ENCODE measurements around the gene TAF1.
"Not testable (repeated sequence)": the region's sequence is repeated elsewhere in the genome, so short reads cannot be mapped to it uniquely, and the experiment has no call there.

Gene TAF1

GRCh38 chrX:71365875-71366673, at the start of gene TAF1:
Gene TAF1 (plus strand): TSS chrX:71366357. CDS start chrX:71366375, 18 bp downstream.
- DNase-seq: peak; percentile 62 to 77

DNA sequence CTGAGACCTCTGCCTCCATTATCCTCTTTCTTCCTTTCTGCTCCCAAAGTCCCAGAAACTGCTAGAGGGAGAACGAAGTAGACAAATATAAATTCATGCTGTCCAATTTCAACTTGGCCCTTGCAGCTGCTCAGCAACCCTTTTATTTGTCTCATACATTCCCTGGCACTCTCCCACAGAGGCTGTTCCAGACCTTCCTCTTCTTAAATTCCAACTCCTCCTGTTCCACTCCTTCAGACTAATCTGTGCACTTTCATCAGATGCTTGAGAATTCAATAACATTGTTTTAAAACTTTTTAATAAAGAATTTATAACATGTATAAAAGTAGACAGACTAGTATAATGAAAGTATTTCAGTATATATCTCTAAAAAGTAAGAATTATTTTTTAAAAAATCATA, 49.2 kb upstream of the TAF1 start:
- not testable (repeated sequence) for DNase-seq

GRCh38 chrX:71320126-71320525, 46.0 kb upstream of the TAF1 start:
- no peak for DNase-seq

DNA sequence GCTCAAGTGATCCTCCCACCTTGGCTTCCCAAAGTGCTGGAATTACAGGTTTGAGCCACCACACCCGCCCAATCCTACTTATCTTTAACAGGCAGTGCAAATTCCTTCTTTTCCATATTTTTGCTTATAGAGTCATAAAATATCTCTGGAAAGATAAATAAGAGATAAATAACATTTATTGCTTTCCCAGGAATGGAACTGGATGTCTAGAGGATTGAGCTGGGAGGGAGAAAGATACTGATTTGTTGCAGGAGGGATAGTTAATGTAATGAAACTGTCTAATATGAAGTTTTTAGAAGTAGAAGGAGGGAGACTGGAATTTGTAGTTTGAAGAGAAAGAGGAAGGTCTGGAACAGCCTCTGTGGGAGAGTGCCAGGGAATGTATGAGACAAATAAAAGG, 44.4 kb upstream of the TAF1 start:
- no peak for DNase-seq

DNA sequence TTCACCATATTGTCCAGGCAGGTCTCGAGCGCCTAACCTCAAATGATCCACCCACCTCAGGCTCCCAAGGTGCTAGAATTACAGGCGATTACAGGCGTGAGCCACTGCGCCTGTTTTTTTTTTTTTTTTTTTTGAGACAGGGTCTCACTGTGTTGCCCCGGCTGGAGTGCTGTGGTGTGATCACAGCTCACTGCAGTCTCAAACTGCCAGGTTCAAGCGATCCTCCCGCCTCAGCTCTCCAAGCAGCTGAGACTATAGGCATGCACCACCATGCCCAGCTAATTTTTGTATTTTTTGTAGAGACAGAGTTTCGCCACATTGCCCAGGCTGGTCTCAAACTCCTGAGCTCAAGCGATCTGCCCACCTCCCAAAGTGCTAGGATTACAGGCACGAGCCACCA, 41.7 kb upstream of the TAF1 start:
- not testable (repeated sequence) for DNase-seq

- no peak for DNase-seq
Measured at GRCh38 chrX:71326394-71326793, 39.8 kb upstream of the TAF1 start.

DNA sequence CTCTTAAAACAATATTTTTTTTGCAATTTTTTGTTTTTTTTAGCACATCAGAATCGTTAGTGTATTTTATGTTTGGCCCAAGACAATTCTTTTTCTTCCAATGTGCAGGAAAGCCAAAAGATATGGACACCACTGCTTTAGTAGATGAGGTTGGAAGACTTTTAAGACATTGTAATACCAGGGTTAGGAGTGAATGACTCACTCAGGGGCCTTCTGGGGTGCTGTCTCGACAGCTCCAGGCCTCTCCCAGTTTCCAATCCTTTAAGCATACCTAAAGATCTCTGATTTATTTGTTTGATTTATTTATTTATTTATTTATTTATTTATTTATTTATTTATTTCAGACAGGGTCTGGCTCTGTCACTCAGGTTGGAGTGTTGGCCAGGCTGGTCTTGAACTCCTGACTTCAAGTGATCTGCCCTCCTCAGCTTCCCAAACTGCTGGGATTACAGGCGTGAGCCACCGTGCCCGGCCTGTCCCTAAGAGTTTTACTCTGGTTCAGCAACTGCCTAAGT, 16.9 kb upstream of the TAF1 start:
- DNase-seq: not testable (repeated sequence)

DNA sequence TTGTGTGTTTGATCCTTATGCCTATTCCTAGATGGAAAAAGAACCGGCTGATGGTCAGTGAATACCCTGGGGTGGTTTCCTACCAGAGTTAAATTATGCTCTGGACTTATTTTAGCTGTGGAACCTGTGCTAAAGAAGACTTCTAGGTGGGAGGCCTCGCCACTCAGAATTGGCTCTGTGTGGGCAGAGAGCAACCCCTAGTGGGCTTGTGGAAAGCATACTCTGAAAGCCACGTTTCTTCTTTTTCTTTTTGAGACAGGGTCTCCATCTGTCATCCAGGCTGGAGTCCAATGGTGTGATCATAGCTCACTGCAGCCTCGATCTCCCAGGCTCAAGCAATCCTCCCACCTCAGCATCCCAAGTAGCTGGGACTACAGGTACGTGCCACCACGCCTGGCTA, 16.3 kb upstream of the TAF1 start:
- DNase-seq: not testable (repeated sequence)

DNA sequence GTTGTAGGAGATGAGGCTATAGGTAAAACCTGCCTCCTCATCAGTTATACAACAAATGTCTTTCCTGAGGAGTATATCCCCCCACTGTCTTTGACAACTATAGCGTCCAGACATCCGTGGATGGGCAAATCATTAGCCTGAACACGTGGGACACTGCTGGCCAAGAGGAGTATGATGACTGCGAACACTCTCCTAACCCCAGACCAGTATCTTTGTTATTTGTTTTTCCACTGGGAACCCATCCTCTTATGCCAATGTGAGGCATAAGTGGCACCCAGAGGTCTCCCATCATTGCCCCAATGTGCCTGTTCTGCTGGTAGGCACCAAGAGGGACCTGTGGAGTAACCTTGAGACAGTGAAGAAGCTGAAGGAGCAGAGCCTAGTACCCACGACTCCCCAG, 13.7 kb upstream of the TAF1 start:
- not testable (repeated sequence) for DNase-seq

GRCh38 chrX:71364221-71364620, 1.9 kb upstream of the TAF1 start:
- DNase-seq: no peak

DNA sequence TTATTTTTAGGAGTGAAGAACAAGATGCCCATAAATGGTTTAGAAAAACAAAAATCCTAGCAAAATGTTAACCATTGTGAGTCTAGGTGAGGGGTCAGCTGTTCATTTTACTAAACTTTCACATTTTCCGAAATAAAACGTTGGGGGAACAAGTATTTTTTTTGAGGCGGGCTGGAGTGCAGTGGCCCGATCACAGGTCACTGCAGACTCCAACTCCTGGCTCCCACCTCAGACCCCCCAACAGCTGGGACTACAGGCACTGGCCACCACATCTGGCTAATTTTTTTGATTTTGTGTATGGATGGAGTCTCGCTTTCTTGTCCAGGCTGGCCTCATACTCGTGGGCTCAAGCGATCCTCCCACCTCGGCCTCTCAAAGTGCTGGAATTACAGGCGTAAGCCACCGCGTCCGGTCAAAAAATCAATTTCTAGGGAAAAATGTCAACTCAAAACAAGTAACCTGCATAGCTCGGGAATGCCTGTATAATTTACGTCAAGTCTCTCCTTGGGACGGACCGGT, 742 bp upstream of the TAF1 start:
- no peak for DNase-seq

DNA sequence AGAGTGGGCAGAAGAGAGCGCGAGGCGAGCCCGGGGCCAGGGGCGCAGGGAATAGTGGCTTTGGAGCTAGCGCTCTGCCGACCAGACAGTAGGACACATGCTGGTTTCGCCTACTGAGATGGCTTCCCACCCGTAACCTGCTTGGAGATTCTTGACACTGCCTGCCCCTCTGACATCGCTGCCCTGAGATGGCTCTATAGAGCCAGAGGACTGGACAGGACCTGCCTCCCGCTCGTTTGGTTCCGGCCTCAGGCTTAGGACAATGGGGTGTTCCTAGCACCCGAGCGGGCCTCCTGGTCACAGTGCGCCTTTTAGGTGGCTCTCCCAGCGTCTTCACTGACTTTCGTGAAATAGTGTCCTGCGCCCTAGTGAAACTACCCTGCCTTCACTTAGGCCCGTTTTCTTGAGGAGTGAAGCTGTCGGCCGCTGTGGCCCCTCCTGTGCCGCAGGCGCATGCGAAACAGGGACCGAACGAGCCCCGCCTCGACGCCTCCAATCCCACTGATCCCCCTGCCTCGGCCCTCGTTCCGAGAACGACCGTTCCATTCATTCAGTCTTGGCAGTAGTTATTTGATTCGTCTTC, 608 bp downstream of the TAF1 start:
- no peak for DNase-seq

- DNase-seq: no peak
Measured at GRCh38 chrX:71367396-71367795, 1.2 kb downstream of the TAF1 start.

GRCh38 chrX:71372388-71372787, 6.2 kb downstream of the TAF1 start:
- DNase-seq: no peak

GRCh38 chrX:71378732-71379131, 12.6 kb downstream of the TAF1 start:
- DNase-seq: no peak

- DNase-seq: not testable (repeated sequence)
Measured at GRCh38 chrX:71391725-71392124, 25.6 kb downstream of the TAF1 start.

GRCh38 chrX:71393919-71394318, 27.8 kb downstream of the TAF1 start:
- DNase-seq: no peak

DNA sequence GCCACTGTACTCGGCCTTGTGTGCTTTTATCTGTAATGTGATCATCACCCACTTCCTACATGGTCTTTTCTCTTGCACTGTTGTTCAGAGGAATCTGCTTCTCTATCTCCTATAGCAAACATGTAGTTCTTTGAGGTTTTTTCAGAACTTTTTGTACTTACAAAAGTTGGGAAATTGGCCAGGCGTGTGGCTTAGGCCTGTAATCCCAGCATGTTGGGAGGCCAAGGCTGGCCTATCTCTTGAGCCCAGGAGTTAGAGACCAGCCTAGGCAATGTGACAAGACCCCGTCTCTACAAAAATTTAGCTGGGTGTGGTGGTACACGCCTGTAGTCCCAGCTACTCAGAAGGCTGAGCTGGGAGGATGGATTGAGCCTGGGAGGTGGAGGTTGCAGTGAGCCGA, 30.4 kb downstream of the TAF1 start:
- no peak for DNase-seq

DNA sequence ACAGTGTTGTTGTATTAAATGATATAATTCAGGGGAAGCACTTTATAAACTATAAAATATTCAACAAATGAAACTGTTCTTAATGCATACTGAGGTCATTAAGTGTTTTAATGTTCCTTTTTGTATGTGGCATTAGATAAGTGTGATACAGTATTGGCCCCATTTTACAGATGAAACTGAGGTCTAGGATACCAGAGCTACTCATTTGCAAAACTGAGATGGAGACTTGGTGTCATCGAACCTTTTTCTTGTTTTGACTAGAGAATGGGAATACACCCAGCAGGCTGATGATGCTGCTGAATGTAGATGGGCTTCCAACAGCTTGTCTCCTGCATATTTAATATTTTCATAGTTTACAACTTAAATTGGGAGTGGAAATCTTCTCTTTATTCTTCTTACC, 34.6 kb downstream of the TAF1 start:
- DNase-seq: no peak

DNA sequence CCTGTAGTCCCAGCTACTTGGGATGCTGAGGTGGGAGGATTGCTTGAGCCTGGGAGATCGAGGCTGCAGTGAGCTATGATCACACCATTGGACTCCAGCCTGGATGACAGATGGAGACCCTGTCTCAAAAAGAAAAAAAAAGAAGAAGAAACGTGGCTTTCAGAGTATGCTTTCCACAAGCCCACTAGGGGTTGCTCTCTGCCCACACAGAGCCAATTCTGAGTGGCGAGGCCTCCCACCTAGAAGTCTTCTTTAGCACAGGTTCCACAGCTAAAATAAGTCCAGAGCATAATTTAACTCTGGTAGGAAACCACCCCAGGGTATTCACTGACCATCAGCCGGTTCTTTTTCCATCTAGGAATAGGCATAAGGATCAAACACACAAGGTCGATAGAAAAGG, 50.1 kb downstream of the TAF1 start:
- DNase-seq: not testable (repeated sequence)

- no peak for DNase-seq
Measured at GRCh38 chrX:71420686-71421085, 54.5 kb downstream of the TAF1 start.

- DNase-seq: no peak
Measured at GRCh38 chrX:71432733-71433132, 66.6 kb downstream of the TAF1 start.

- DNase-seq: no peak
Measured at GRCh38 chrX:71438750-71439149, 72.6 kb downstream of the TAF1 start.

DNA sequence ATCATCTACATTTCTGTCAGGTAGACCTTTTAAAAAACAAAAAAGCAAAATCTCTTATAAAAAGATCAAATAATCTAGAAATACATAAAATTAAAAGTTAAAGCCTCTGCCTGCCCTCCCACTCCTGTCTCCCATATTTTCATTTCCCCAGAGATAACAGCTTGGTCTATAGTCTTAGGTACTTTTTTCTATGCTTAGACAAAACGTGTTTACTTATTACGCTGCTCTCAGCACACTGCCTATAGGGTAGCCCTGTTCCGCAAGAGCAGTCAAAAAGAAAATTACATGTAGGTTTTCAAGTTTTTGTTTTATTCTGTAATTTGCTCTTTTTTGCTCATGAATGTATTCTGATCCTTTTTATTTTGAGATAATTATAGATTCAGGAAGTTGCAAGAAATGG, 73.3 kb downstream of the TAF1 start:
- no peak for DNase-seq

Data from NCI-H1930 (cell line).